Measurements from ENCODE around the gene NPAS4. TPM values are rescaled to one million over a fixed set of nuclear protein-coding genes. Genes with fewer than 3 reads are reported as not detected.

The NPAS4 gene
- polyA plus RNA-seq, 3 donors = 0.06 to 0.11 (median 0.11) TPM

GRCh38 chr11:66473608-66474515, 53.0 kb downstream of the NPAS4 start:
- DNase-seq (ENCODE audit: low read depth in 3 of 3, low spot score in 2 of 3) = no peak

GRCh38 chr11:66475349-66476172, 54.7 kb downstream of the NPAS4 start:
- DNase-seq (ENCODE audit: low read depth in 3 of 3, low spot score in 2 of 3) = no peak

Other genes with a start within 250 kb of the NPAS4 start
- gene KLC2, start 163.3 kb upstream of the NPAS4 start, polyA plus RNA-seq (ENCODE audit: insufficient read length in 3 of 3) = 10 to 100 TPM; 17.0 to 19.8 (median 18.2) TPM
- 100 to 1,000 TPM; 116 to 135 (median 123) TPM for gene RAB1B, start 152.4 kb upstream of the NPAS4 start, polyA plus RNA-seq (ENCODE audit: insufficient read length in 3 of 3)
- 1 to 10 TPM; 2.6 to 3.3 (median 2.8) TPM for gene CNIH2, start 142.9 kb upstream of the NPAS4 start, polyA plus RNA-seq (ENCODE audit: insufficient read length in 3 of 3)
- gene YIF1A, start 131.9 kb upstream of the NPAS4 start, polyA plus RNA-seq (ENCODE audit: insufficient read length in 3 of 3) = 10 to 100 TPM; 44.4 to 49.6 (median 45.8) TPM
- not detected for gene TMEM151A, start 129.1 kb upstream of the NPAS4 start, polyA plus RNA-seq (ENCODE audit: insufficient read length in 3 of 3)
- gene CD248, start 104.0 kb upstream of the NPAS4 start, polyA plus RNA-seq (ENCODE audit: insufficient read length in 3 of 3) = 10 to 100 TPM; 54.0 to 61.4 (median 56.2) TPM
- 1 to 10 TPM; 1.4 to 2.3 (median 1.6) TPM for gene RIN1, start 84.6 kb upstream of the NPAS4 start, polyA plus RNA-seq (ENCODE audit: insufficient read length in 3 of 3)
- gene BRMS1, start 75.9 kb upstream of the NPAS4 start, polyA plus RNA-seq (ENCODE audit: insufficient read length in 3 of 3) = 10 to 100 TPM; 30.7 to 32.0 (median 31.3) TPM
- 10 to 100 TPM; 50.0 to 55.0 (median 50.6) TPM for gene B4GAT1, start 73.4 kb upstream of the NPAS4 start, polyA plus RNA-seq (ENCODE audit: insufficient read length in 3 of 3)
- 10 to 100 TPM; 17.5 to 18.2 (median 17.9) TPM for gene SLC29A2, start 49.3 kb upstream of the NPAS4 start, polyA plus RNA-seq (ENCODE audit: insufficient read length in 3 of 3)
- gene MRPL11, start 17.8 kb downstream of the NPAS4 start, polyA plus RNA-seq (ENCODE audit: insufficient read length in 3 of 3) = 10 to 100 TPM; 69.6 to 74.7 (median 72.5) TPM
- 1 to 10 TPM; 4.1 to 4.7 (median 4.6) TPM for gene PELI3, start 45.9 kb downstream of the NPAS4 start, polyA plus RNA-seq (ENCODE audit: insufficient read length in 3 of 3)
- gene DPP3, start 59.4 kb downstream of the NPAS4 start, polyA plus RNA-seq (ENCODE audit: insufficient read length in 3 of 3) = 10 to 100 TPM; 20.5 to 22.5 (median 20.6) TPM
- 10 to 100 TPM; 59.1 to 67.6 (median 67.0) TPM for gene BBS1, start 89.6 kb downstream of the NPAS4 start, polyA plus RNA-seq (ENCODE audit: insufficient read length in 3 of 3)
- gene ZDHHC24, start 125.0 kb downstream of the NPAS4 start, polyA plus RNA-seq (ENCODE audit: insufficient read length in 3 of 3) = 1 to 10 TPM; 6.5 to 7.3 (median 6.6) TPM
- under 1 TPM; 0.40 to 0.67 (median 0.53) TPM for gene ACTN3, start 125.9 kb downstream of the NPAS4 start, polyA plus RNA-seq (ENCODE audit: insufficient read length in 3 of 3)
- 100 to 1,000 TPM in 2 of 3 donors, 10 to 100 TPM in 1; 95.5 to 107 (median 105) TPM for gene CTSF, start 147.6 kb downstream of the NPAS4 start, polyA plus RNA-seq (ENCODE audit: insufficient read length in 3 of 3)
- gene CCDC87, start 172.0 kb downstream of the NPAS4 start, polyA plus RNA-seq (ENCODE audit: insufficient read length in 3 of 3) = under 1 TPM; 0.28 to 0.36 (median 0.28) TPM
- 10 to 100 TPM; 37.6 to 41.9 (median 39.5) TPM for gene CCS, start 172.2 kb downstream of the NPAS4 start, polyA plus RNA-seq (ENCODE audit: insufficient read length in 3 of 3)
- 10 to 100 TPM; 53.8 to 60.4 (median 54.6) TPM for gene RBM14, start 195.6 kb downstream of the NPAS4 start, polyA plus RNA-seq (ENCODE audit: insufficient read length in 3 of 3)
- gene RBM4, start 217.7 kb downstream of the NPAS4 start, polyA plus RNA-seq (ENCODE audit: insufficient read length in 3 of 3) = 100 to 1,000 TPM; 268 to 292 (median 286) TPM